H1 (cell line): ENCODE results near the gene CXCL10. TPM values are rescaled to one million over a fixed set of nuclear protein-coding genes. Genes with fewer than 3 reads are reported as not detected.

ENCODE experiments used
- CTCF ChIA-PET: fragments of 300-600 bp; sonication (Branson Sonifier 250); formaldehyde crosslinking; loops from one replicate; lab custom pipeline; 2021; ENCODE audit not compliant: partially characterized antibody; lab: Charles Lee
- POLR2A ChIA-PET: fragments of 300-600 bp; sonication (Branson Sonifier 250); formaldehyde crosslinking; loops from one replicate; lab custom pipeline; 2021; ENCODE audit warnings: inconsistent platforms; ENCODE audit not compliant: partially characterized antibody; lab: Charles Lee
- DNase-seq, 2 experiments: peaks; one replicate each; pipeline versions ENCODE4 v3.0.0 to v3.0.0-alpha.2; 2010 to 2022; ENCODE audit warnings: low spot score in 2 of 2, low read depth in 1 of 2, mixed read lengths in 1 of 2
- FAIRE-seq: peaks from 2 replicates; lab custom pipeline; 2011; peaks lifted over from hg19 to GRCh38; lab: Jason Lieb, UNC
- H2AFZ ChIP-seq: 2 replicates; pipeline ENCODE4 v1.8.1; 2012; ENCODE audit warnings: low read length, inconsistent platforms
- H2AK5ac ChIP-seq: 2 replicates; pipeline ENCODE4 v1.6.1; 2013; ENCODE audit warnings: low read depth, low read length
- H2BK120ac ChIP-seq: replicated peaks from 2 replicates; pipeline ENCODE3; 2013; ENCODE audit warnings: low read depth, low read length, inconsistent platforms
- H2BK12ac ChIP-seq: 2 replicates; pipeline ENCODE4 v1.6.1; 2013; ENCODE audit warnings: low read depth, low read length
- H2BK15ac ChIP-seq: 2 replicates; pipeline ENCODE4 v1.6.1; 2013; ENCODE audit warnings: low read length
- H2BK20ac ChIP-seq: 2 replicates; pipeline ENCODE4 v1.6.1; 2013; ENCODE audit warnings: low read length
- H2BK5ac ChIP-seq: 2 replicates; pipeline ENCODE4 v1.6.1; 2013; ENCODE audit warnings: low read depth, low read length
- H3K14ac ChIP-seq: 2 replicates; pipeline ENCODE4 v1.6.1; 2013; ENCODE audit warnings: inconsistent platforms; ENCODE audit not compliant: insufficient read length
- H3K18ac ChIP-seq: 2 replicates; pipeline ENCODE4 v1.6.1; 2013; ENCODE audit warnings: low read length; ENCODE audit errors: extremely low read depth
- H3K23ac ChIP-seq: 2 replicates; pipeline ENCODE4 v1.6.1; 2013; ENCODE audit warnings: inconsistent platforms; ENCODE audit not compliant: insufficient read length
- H3K23me2 ChIP-seq: 2 replicates; pipeline ENCODE4 v1.6.1; 2013; ENCODE audit warnings: low read depth, low read length
- H3K27ac ChIP-seq: 2 replicates; pipeline ENCODE4 v1.6.1; 2011; ENCODE audit warnings: low read depth, low read length, inconsistent platforms
- H3K27me3 ChIP-seq, 4 experiments: replicated peaks in 1 of 4; 1 replicate in 1 of 4; 2 replicates in 3 of 4; pipeline versions ENCODE4 v1.6.1 to v1.8.1; 2011 to 2013; ENCODE audit warnings: low read length in 3 of 4, mild to moderate bottlenecking in 3 of 4, inconsistent platforms in 2 of 4, mixed read lengths in 2 of 4, moderate library complexity in 1 of 4; ENCODE audit not compliant: control insufficient read depth in 3 of 4, insufficient read depth in 3 of 4; ENCODE audit errors: extremely low read depth in 1 of 4
- H3K36me3 ChIP-seq, 4 experiments: 2 replicates each; pipeline versions ENCODE4 v1.6.1 to v1.8.1; 2011 to 2013; ENCODE audit warnings: mild to moderate bottlenecking in 4 of 4, low read length in 3 of 4, moderate library complexity in 2 of 4, control low read depth in 1 of 4, inconsistent platforms in 1 of 4; ENCODE audit not compliant: insufficient read depth in 4 of 4, control insufficient read depth in 2 of 4
- H3K4ac ChIP-seq: replicated peaks from 2 replicates; pipeline ENCODE3; 2013; ENCODE audit warnings: low read length, low read depth, mixed read lengths, inconsistent platforms; ENCODE audit not compliant: insufficient read length
- H3K4me1 ChIP-seq, 4 experiments: replicated peaks in 1 of 4; 1 replicate in 1 of 4; 2 replicates in 3 of 4; pipeline versions ENCODE4 v1.6.1 to v1.8.1; 2011 to 2013; ENCODE audit warnings: low read length in 3 of 4, inconsistent platforms in 2 of 4, mixed read lengths in 1 of 4; ENCODE audit not compliant: insufficient read depth in 4 of 4, control insufficient read depth in 3 of 4
- H3K4me2 ChIP-seq, 2 experiments: 2 replicates each; pipeline versions ENCODE4 v1.6.1 to v1.8.1; 2011 to 2013; ENCODE audit warnings: low read depth in 2 of 2, low read length in 2 of 2, control low read depth in 1 of 2, inconsistent platforms in 1 of 2, mild to moderate bottlenecking in 1 of 2; ENCODE audit not compliant: insufficient read depth in 1 of 2
- H3K4me3 ChIP-seq, 4 experiments: fragments of 200-600, 300-600 bp in 1 of 4; sonication (generic), shearing (Covaris generic), sonication (Bioruptor Twin) in 1 of 4; 2 replicates each; pipeline versions ENCODE4 v1.5.1 to v1.8.1; 2011 to 2016; ENCODE audit warnings: low read length in 4 of 4, low read depth in 3 of 4, control low read depth in 2 of 4, inconsistent platforms in 2 of 4, mild to moderate bottlenecking in 2 of 4, mixed read lengths in 1 of 4, moderate library complexity in 1 of 4; ENCODE audit not compliant: insufficient read depth in 2 of 4; ENCODE audit errors: extremely low read depth in 1 of 4
- H3K56ac ChIP-seq: replicated peaks from 2 replicates; pipeline ENCODE3; 2013; ENCODE audit warnings: low read depth, mild to moderate bottlenecking, mixed read lengths, low read length, inconsistent platforms; ENCODE audit not compliant: insufficient read length
- H3K79me1 ChIP-seq: 2 replicates; pipeline ENCODE4 v1.6.1; 2013; ENCODE audit warnings: low read depth, low read length, control low read depth
- H3K79me2 ChIP-seq, 2 experiments: 2 replicates each; pipeline versions ENCODE4 v1.6.1 to v1.8.1; 2012 to 2013; ENCODE audit warnings: low read length in 2 of 2, mild to moderate bottlenecking in 2 of 2, inconsistent platforms in 1 of 2; ENCODE audit not compliant: insufficient read depth in 2 of 2, control insufficient read depth in 1 of 2
- H3K9ac ChIP-seq, 4 experiments: replicated peaks in 1 of 4; 1 replicate in 1 of 4; 2 replicates in 3 of 4; pipeline versions ENCODE4 v1.6.1 to v1.8.1; 2011 to 2013; ENCODE audit warnings: low read depth in 3 of 4, low read length in 3 of 4, control low read depth in 2 of 4, mild to moderate bottlenecking in 2 of 4, moderate library complexity in 2 of 4, inconsistent platforms in 1 of 4; ENCODE audit errors: extremely low read depth in 1 of 4
- H3K9me3 ChIP-seq, 2 experiments: 2 replicates each; pipeline versions ENCODE4 v1.6.1 to v1.8.1; 2012 to 2013; ENCODE audit warnings: mild to moderate bottlenecking in 2 of 2, moderate library complexity in 2 of 2, control low read depth in 1 of 2, inconsistent platforms in 1 of 2, low read depth in 1 of 2, low read length in 1 of 2, mixed read lengths in 1 of 2; ENCODE audit not compliant: insufficient read depth in 2 of 2
- H4K20me1 ChIP-seq, 2 experiments: replicated peaks in 1 of 2; 2 replicates each; pipeline versions ENCODE3 to v1.8.1; 2011 to 2013; ENCODE audit warnings: inconsistent platforms in 2 of 2, low read length in 2 of 2, mild to moderate bottlenecking in 1 of 2; ENCODE audit not compliant: insufficient read depth in 2 of 2, control insufficient read depth in 1 of 2
- H4K5ac ChIP-seq: 2 replicates; pipeline ENCODE4 v1.6.1; 2013; ENCODE audit warnings: low read length, low read depth, mixed read lengths, inconsistent platforms; ENCODE audit not compliant: insufficient read length
- H4K8ac ChIP-seq: 2 replicates; pipeline ENCODE4 v1.8.0; 2013; ENCODE audit warnings: mild to moderate bottlenecking, moderate library complexity, low read length, inconsistent platforms; ENCODE audit not compliant: insufficient read depth; ENCODE audit errors: extremely low read depth
- H4K91ac ChIP-seq: replicated peaks from 2 replicates; pipeline ENCODE3; 2013; ENCODE audit warnings: low read length, mixed read lengths, inconsistent platforms; ENCODE audit not compliant: insufficient read length
- ASH2L ChIP-seq: fragments of 200-600, 300-600 bp; sonication (generic); IDR thresholded peaks from one replicate; pipeline ENCODE4 v1.7.1; 2017; ENCODE audit warnings: low read length
- CBX5 ChIP-seq: fragments of 300-800, 300-1000 bp; sonication (generic); IDR thresholded peaks from 2 replicates; pipeline ENCODE4 v1.7.1; 2016; ENCODE audit warnings: antibody characterized with exemption, low read length, low read depth
- CHD2 ChIP-seq: IDR thresholded peaks from 2 replicates; pipeline ENCODE4 v1.6.1; 2012; ENCODE audit warnings: low read length, improper control_type of control experiment
- EGR1 ChIP-seq: IDR thresholded peaks from 2 replicates; pipeline ENCODE4 v1.6.1; 2011; ENCODE audit warnings: low read depth, low read length, borderline replicate concordance
- EP300 ChIP-seq, 2 experiments: IDR thresholded peaks; 1 replicate in 1 of 2; 2 replicates in 1 of 2; pipeline ENCODE4 v1.6.1; 2011 to 2012; ENCODE audit warnings: low read depth in 2 of 2, low read length in 2 of 2, mild to moderate bottlenecking in 2 of 2, borderline replicate concordance in 1 of 2, inconsistent platforms in 1 of 2, moderate library complexity in 1 of 2
- FOSL1 ChIP-seq: IDR thresholded peaks from 2 replicates; pipeline ENCODE4 v1.6.1; 2011; ENCODE audit warnings: mild to moderate bottlenecking, low read depth, low read length, moderate library complexity; ENCODE audit not compliant: insufficient read depth
- HDAC6 ChIP-seq: IDR thresholded peaks from one replicate; pipeline ENCODE4 v1.7.1; 2012; ENCODE audit warnings: low read depth, mild to moderate bottlenecking, inconsistent platforms, low read length, moderate library complexity
- JUN ChIP-seq: IDR thresholded peaks from 2 replicates; pipeline ENCODE4 v1.6.1; 2011; ENCODE audit warnings: low read depth, mild to moderate bottlenecking, improper control_type of control experiment, low read length
- KDM1A ChIP-seq: fragments of 200-600, 300-600 bp; sonication (generic); IDR thresholded peaks from 2 replicates; pipeline ENCODE4 v1.7.1; 2016; ENCODE audit warnings: mild to moderate bottlenecking, low read length, borderline replicate concordance
- KDM4A ChIP-seq: IDR thresholded peaks from one replicate; pipeline ENCODE4 v1.7.1; 2012; ENCODE audit warnings: low read depth, mild to moderate bottlenecking, moderate library complexity, low read length, inconsistent platforms; ENCODE audit not compliant: severe bottlenecking
- NANOG ChIP-seq: IDR thresholded peaks from 2 replicates; pipeline ENCODE4 v1.6.1; 2011; ENCODE audit warnings: low read length, low read depth, mild to moderate bottlenecking, inconsistent platforms; ENCODE audit not compliant: insufficient read depth, poor library complexity, severe bottlenecking
- NRF1 ChIP-seq: IDR thresholded peaks from 2 replicates; pipeline ENCODE4 v1.6.1; 2011; ENCODE audit warnings: mild to moderate bottlenecking, low read depth, low read length, improper control_type of control experiment
- SIRT6 ChIP-seq: IDR thresholded peaks from one replicate; pipeline ENCODE4 v1.7.1; 2012; ENCODE audit warnings: low read length, inconsistent platforms
- SP1 ChIP-seq: IDR thresholded peaks from 2 replicates; pipeline ENCODE4 v1.6.1; 2011; ENCODE audit warnings: low read depth, low read length
- SP4 ChIP-seq: IDR thresholded peaks from 2 replicates; pipeline ENCODE4 v1.6.1; 2012; ENCODE audit warnings: low read length, inconsistent platforms
- YY1 ChIP-seq: IDR thresholded peaks from 2 replicates; pipeline ENCODE4 v1.6.1; 2011; ENCODE audit warnings: low read depth, mild to moderate bottlenecking, low read length
- WGBS, 2 experiments: shearing (Covaris generic) in 1 of 2; methylation state at CpG; one replicate each; pipeline versions ENCODE4 v1.1.6 to v1.1.7; 2013 to 2015; ENCODE audit warnings: low lambda C conversion rate in 2 of 2, mixed read lengths in 2 of 2, inconsistent platforms in 1 of 2, low coverage in 1 of 2, missing lambda C conversion rate in 1 of 2; ENCODE audit not compliant: insufficient replicate concordance in 2 of 2, insufficient coverage in 1 of 2, insufficient read length in 1 of 2; ENCODE audit errors: extremely low coverage in 1 of 2, missing lambda C conversion rate in 1 of 2; 5-methylcytosine and 5-hydroxymethylcytosine counted together
- polyA plus RNA-seq, 7 experiments: library from polyadenylated mRNA; depleted of rRNA in 3 of 7; stranded (reverse) in 5 of 7; unstranded in 2 of 7; fragments of >200 nt in 5 of 7; fragments of 200-250 nt in 2 of 7; gene quantifications; 1 replicate in 5 of 7; 2 replicates in 1 of 7; 4 replicates in 1 of 7; pipeline versions ENCODE4 v1.2.1 to v1.2.3, GENCODE V29; 2011 to 2013; ENCODE audit warnings: missing spikeins in 2 of 7, mixed read lengths in 2 of 7
- total RNA-seq: library from RNA; stranded (reverse); fragmentation: NEBNext Ultra II Directional; extraction: Animal tissue kit (Norgen Biotek cat#: 25700); gene quantifications from 2 replicates; pipeline ENCODE4 v1.2.1, GENCODE V29; 2021

Gene CXCL10
- total and polyA plus RNA-seq, 2 of the 8 experiments (the other 6 are each of a cell fraction or from before 2014, with no cell fraction given): not detected

- H3K9me3 ChIP-seq: no peaks in the 10 kb centered on the region
- no peak overlapping the region for H3K18ac ChIP-seq
- no peak overlapping the region for H2BK120ac ChIP-seq
- FAIRE-seq (no peak), DNase-seq (no peak)
- no peak overlapping the region for H2AFZ ChIP-seq
- no peak overlapping the region for H4K8ac ChIP-seq
- H3K23me2 ChIP-seq: no peaks in the 10 kb centered on the region
- WGBS, 2 experiments: 53% methylated on average over 1 of the region's 1 CpG; no CpG with 5 or more reads in 1 of the 2 experiments
- no peak overlapping the region for H2BK20ac ChIP-seq
- H3K56ac ChIP-seq: no peak overlapping the region
- no peaks in the 10 kb centered on the region for H3K27me3 ChIP-seq
- no peak overlapping the region for H4K5ac ChIP-seq
- H3K4ac ChIP-seq: no peak overlapping the region
- H2BK15ac ChIP-seq: no peak overlapping the region
- no peak overlapping the region for H2AK5ac ChIP-seq
- H3K79me2 ChIP-seq: no peaks in the 10 kb centered on the region
- ChIA-PET CTCF (interaction anchor here (1.1 to 7.2 kb wide), 17 partner anchors 8 to 149 kb away, joined by 3 to 89 read pairs (median 9); partner anchors contain the start of gene CXCL11), POLR2A (no interaction called here)
- H3K4me2 ChIP-seq: no peak overlapping the region
- H3K9ac ChIP-seq: no peak overlapping the region
- no peaks in the 10 kb centered on the region for H4K20me1 ChIP-seq
- no peak overlapping the region for H3K27ac ChIP-seq
- no peak overlapping the region for H3K4me3 ChIP-seq
- no peaks in the 10 kb centered on the region for H3K4me1 ChIP-seq
- no peak overlapping the region for H3K14ac ChIP-seq
- H3K36me3 ChIP-seq: no peaks in the 10 kb centered on the region
- H2BK12ac ChIP-seq: no peak overlapping the region
- H3K79me1 ChIP-seq: no peaks in the 10 kb centered on the region
- H4K91ac ChIP-seq: no peak overlapping the region
- no peak overlapping the region for H3K23ac ChIP-seq
- no peak overlapping the region for H2BK5ac ChIP-seq
- TF ChIP-seq CBX5 (no peak), YY1 (no peak), SP1 (no peak), NRF1 (no peak), KDM4A (no peak), KDM1A (no peak), FOSL1 (no peak), SIRT6 (no peak), CHD2 (no peak), HDAC6 (no peak), SP4 (no peak), EGR1 (no peak), JUN (no peak), EP300 (IDR thresholded peaks at IDR 0.05; ENCODE audit: borderline replicate concordance in 1 of 2, low read depth in 2 of 2, low read length in 2 of 2) (no peak), ASH2L (no peak), NANOG (no peak)
Observed at GRCh38 chr4:75997081-75997480, 26.2 kb downstream of the CXCL10 start.
